ENCODE results near the gene TRIP6.

TRIP6 gene

DNA sequence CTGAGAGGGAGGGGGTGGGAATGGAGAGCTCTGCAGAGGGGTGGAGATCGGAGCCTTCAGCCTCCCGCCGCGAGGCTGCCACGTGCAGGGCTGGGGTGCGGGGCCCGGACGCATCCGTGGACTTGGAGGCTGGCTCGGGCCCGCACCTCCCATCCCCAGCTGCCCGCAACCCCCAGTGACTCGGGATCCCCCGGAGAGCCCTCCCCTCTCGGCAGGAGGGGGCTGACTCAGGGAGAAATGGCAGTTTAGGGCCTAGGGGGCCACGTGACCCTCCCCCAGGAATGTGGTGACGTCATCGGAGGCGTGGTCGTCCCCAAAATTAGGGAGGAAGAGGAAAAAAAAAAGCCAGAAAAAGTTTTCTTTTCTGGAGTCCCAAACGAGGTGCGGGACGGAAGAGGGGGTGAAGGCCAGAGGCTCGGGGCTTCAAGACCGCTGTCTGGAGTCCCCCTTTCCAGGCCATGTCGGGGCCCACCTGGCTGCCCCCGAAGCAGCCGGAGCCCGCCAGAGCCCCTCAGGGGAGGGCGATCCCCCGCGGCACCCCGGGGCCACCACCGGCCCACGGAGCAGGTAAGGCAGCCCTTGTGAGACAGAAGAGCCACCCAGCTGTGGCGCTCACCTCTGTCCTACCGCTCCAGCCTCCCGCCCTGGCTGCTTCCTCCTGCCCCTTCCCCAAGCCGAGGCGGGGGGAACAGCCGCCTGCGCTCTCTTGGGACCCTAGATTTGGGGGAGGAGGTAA, at the start of gene TRIP6 (continued):
- no peak for TF ChIP-seq ZNF274 (IDR thresholded peaks at IDR 0.05; ENCODE audit: low read length)
- TF ChIP-seq ZNF274 (tag by site-specific recombination; IDR thresholded peaks at IDR 0.05; ENCODE audit: borderline replicate concordance): no peak
- no peak for TF ChIP-seq ZNF211 (tag by site-specific recombination; IDR thresholded peaks at IDR 0.05; ENCODE audit: low read depth)
- peak; percentile 95 for TF ChIP-seq KLF10 (tag by site-specific recombination; IDR thresholded peaks at IDR 0.05)
- TF ChIP-seq ZNF146 (tag by site-specific recombination; IDR thresholded peaks at IDR 0.05): no peak; the same call in 1 of the 2 replicates
- TF ChIP-seq ZNF138 (tag by site-specific recombination; IDR thresholded peaks at IDR 0.05; ENCODE audit: borderline replicate concordance): no peak
- TF ChIP-seq ZBTB8A (tag by site-specific recombination; IDR thresholded peaks at IDR 0.05): peak; percentile 77
- peak; percentile 95 for TF ChIP-seq ZNF398 (tag by site-specific recombination; IDR thresholded peaks at IDR 0.05)
- TF ChIP-seq ZNF280D (tag by site-specific recombination; IDR thresholded peaks at IDR 0.05): no peak
- TF ChIP-seq SP3 (tag by site-specific recombination; IDR thresholded peaks at IDR 0.05): peak; percentile 90
- peak; percentile 94 for TF ChIP-seq ZNF692 (tag by site-specific recombination; IDR thresholded peaks at IDR 0.05)
- TF ChIP-seq ZFP69B (tag by site-specific recombination; IDR thresholded peaks at IDR 0.05): peak; percentile 88
- TF ChIP-seq, protein P1, sequence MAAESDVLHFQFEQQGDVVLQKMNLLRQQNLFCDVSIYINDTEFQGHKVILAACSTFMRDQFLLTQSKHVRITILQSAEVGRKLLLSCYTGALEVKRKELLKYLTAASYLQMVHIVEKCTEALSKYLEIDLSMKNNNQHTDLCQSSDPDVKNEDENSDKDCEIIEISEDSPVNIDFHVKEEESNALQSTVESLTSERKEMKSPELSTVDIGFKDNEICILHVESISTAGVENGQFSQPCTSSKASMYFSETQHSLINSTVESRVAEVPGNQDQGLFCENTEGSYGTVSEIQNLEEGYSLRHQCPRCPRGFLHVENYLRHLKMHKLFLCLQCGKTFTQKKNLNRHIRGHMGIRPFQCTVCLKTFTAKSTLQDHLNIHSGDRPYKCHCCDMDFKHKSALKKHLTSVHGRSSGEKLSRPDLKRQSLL (tag by site-specific recombination; IDR thresholded peaks at IDR 0.05): no peak
- TF ChIP-seq MZF1 (tag by site-specific recombination; IDR thresholded peaks at IDR 0.05; ENCODE audit: borderline replicate concordance): peak; percentile 49
- TF ChIP-seq ZNF621 (tag by site-specific recombination; IDR thresholded peaks at IDR 0.05): no peak
- no peak for TF ChIP-seq ZNF544 (tag by site-specific recombination; IDR thresholded peaks at IDR 0.05)
- TF ChIP-seq ZNF776 (tag by site-specific recombination; IDR thresholded peaks at IDR 0.05; ENCODE audit: borderline replicate concordance): no peak
- peak; percentile 95 for TF ChIP-seq KLF9 (tag by site-specific recombination; IDR thresholded peaks at IDR 0.05; ENCODE audit: low read depth)
- TF ChIP-seq ZNF843 (tag by site-specific recombination; IDR thresholded peaks at IDR 0.05): peak; percentile 67
- TF ChIP-seq ZBTB17 (tag by site-specific recombination; IDR thresholded peaks at IDR 0.05): peak; percentile 66
- no peak for TF ChIP-seq GLI4 (tag by site-specific recombination; IDR thresholded peaks at IDR 0.05)
- TF ChIP-seq ZNF132 (tag by site-specific recombination; IDR thresholded peaks at IDR 0.05; ENCODE audit: borderline replicate concordance): no peak
- TF ChIP-seq ZNF513 (tag by site-specific recombination; IDR thresholded peaks at IDR 0.05): peak; percentile 74
- TF ChIP-seq ZBTB7A (tag by site-specific recombination; IDR thresholded peaks at IDR 0.05; ENCODE audit: low read depth): peak; percentile 74; the same call in 1 of the 2 replicates
- TF ChIP-seq PRDM1 (tag by site-specific recombination; IDR thresholded peaks at IDR 0.05): 0 out of 2 replicates have a peak, but pooled peaks have one; percentile 62
- TF ChIP-seq KLF7 (tag by site-specific recombination; IDR thresholded peaks at IDR 0.05; ENCODE audit: borderline replicate concordance): peak; percentile 93
- no peak for TF ChIP-seq ZNF585B (tag by site-specific recombination; IDR thresholded peaks at IDR 0.05)
- peak; percentile 92 for TF ChIP-seq ZXDB (tag by site-specific recombination; IDR thresholded peaks at IDR 0.05)
- TF ChIP-seq ZNF600 (tag by site-specific recombination; IDR thresholded peaks at IDR 0.05): 0 out of 2 replicates have a peak, but pooled peaks have one; percentile 7
- no peak for TF ChIP-seq ZNF350 (tag by site-specific recombination; IDR thresholded peaks at IDR 0.05)
- no peak for TF ChIP-seq ZNF707 (tag by site-specific recombination; IDR thresholded peaks at IDR 0.05)
- TF ChIP-seq ZNF768 (tag by site-specific recombination; IDR thresholded peaks at IDR 0.05): no peak
- TF ChIP-seq ZNF248 (tag by site-specific recombination; IDR thresholded peaks at IDR 0.05): no peak
